K562 (cell line): Measurements from ENCODE around the gene ZNF609. TPM values are rescaled to one million over a fixed set of nuclear protein-coding genes. Genes with fewer than 3 reads are reported as not detected.

ENCODE experiments used
- ATAC-seq: fragments of 200-7000 bp; cut with Tn5 transposase; 3 replicates; pipeline ENCODE4 v1.9.1; 2020; ENCODE audit warnings: moderate library complexity
- BruUV-seq: library from RNA; stranded (reverse); fragments of 400-500 nt; replicated peaks from 2 replicates; lab custom pipeline; 2021; lab: Mats Ljungman, UMichigan
- CTCF ChIA-PET: fragments of 300-600 bp; formaldehyde crosslinking; extraction: SDS; loops from one replicate; lab custom pipeline; 2021; ENCODE audit warnings: low intra/inter-chr PET ratio; lab: Yijun Ruan, JAX
- POLR2A ChIA-PET: fragments of 300-600, 350-650 bp; sonication (Branson Sonifier 250); formaldehyde crosslinking; extraction: SDS; loops from one replicate; lab custom pipeline; 2021; ENCODE audit warnings: antibody characterized with exemption, inconsistent platforms; lab: Yijun Ruan, JAX
- DNase-seq, 4 experiments: peaks; one replicate each; pipeline versions ENCODE4 v3.0.0 to v3.0.0-alpha.2; 2011 to 2018; ENCODE audit warnings: low spot score in 3 of 4, mixed read lengths in 3 of 4; ENCODE audit errors: extremely low read depth in 1 of 4
- FAIRE-seq: peaks from 2 replicates; lab custom pipeline; 2011; peaks lifted over from hg19 to GRCh38; lab: Jason Lieb, UNC
- H2AFZ ChIP-seq: 2 replicates; pipeline ENCODE4 v1.6.0; 2011; ENCODE audit warnings: low read depth, low read length, control low read depth, inconsistent platforms
- H3K27ac ChIP-seq: fragments of 200-600 bp; 3 replicates; pipeline ENCODE4 v1.8.0; 2011; ENCODE audit warnings: low read depth, mild to moderate bottlenecking, control low read depth, inconsistent platforms, low read length, moderate library complexity, mixed read lengths; ENCODE audit errors: extremely low read depth
- H3K27me3 ChIP-seq, 2 experiments: fragments of 300-600 bp in 1 of 2; 2 replicates in 1 of 2; 3 replicates in 1 of 2; pipeline versions ENCODE4 v1.6.0 to v1.8.0; 2011; ENCODE audit warnings: inconsistent platforms in 2 of 2, low read length in 2 of 2, mild to moderate bottlenecking in 1 of 2, mixed read lengths in 1 of 2, moderate library complexity in 1 of 2; ENCODE audit not compliant: control insufficient read depth in 2 of 2, insufficient read depth in 2 of 2
- H3K36me3 ChIP-seq: fragments of 300-600 bp; 3 replicates; pipeline ENCODE4 v1.8.0; 2011; ENCODE audit warnings: mild to moderate bottlenecking, low read length, inconsistent platforms; ENCODE audit not compliant: control insufficient read depth, insufficient read depth
- H3K4me1 ChIP-seq, 2 experiments: fragments of 200-600 bp in 1 of 2; replicated peaks in 1 of 2; 2 replicates in 1 of 2; 3 replicates in 1 of 2; pipeline versions ENCODE4 v1.5.1 to v1.8.0; 2011; ENCODE audit warnings: inconsistent platforms in 2 of 2, low read length in 2 of 2, mild to moderate bottlenecking in 1 of 2, mixed read lengths in 1 of 2, moderate library complexity in 1 of 2; ENCODE audit not compliant: control insufficient read depth in 2 of 2, insufficient read depth in 2 of 2
- H3K4me2 ChIP-seq: 2 replicates; pipeline ENCODE4 v1.6.1; 2011; ENCODE audit warnings: low read length, control low read depth, inconsistent platforms, mixed read lengths; ENCODE audit not compliant: insufficient read depth
- H3K4me3 ChIP-seq: fragments of 200-600 bp; sonication (generic), shearing (Covaris generic); 2 replicates; pipeline ENCODE4 v1.5.1; 2016; ENCODE audit warnings: control low read depth, inconsistent platforms
- H3K79me2 ChIP-seq: fragments of 200-600 bp; 3 replicates; pipeline ENCODE4 v1.8.0; 2011; ENCODE audit warnings: low read length, inconsistent platforms; ENCODE audit not compliant: control insufficient read depth, insufficient read depth
- H3K9ac ChIP-seq, 2 experiments: 2 replicates each; pipeline versions ENCODE4 v1.6.0 to v1.6.1; 2011; ENCODE audit warnings: low read depth in 2 of 2, low read length in 2 of 2, control low read depth in 1 of 2, inconsistent platforms in 1 of 2, mild to moderate bottlenecking in 1 of 2, mixed read lengths in 1 of 2; ENCODE audit not compliant: insufficient read depth in 1 of 2
- H3K9me1 ChIP-seq: one replicate; pipeline ENCODE4 v1.6.0; 2011; ENCODE audit warnings: inconsistent platforms, mild to moderate bottlenecking, low read length, moderate library complexity; ENCODE audit not compliant: control insufficient read depth, insufficient read depth
- H3K9me3 ChIP-seq: replicated peaks from 2 replicates; pipeline ENCODE4 v1.5.1; 2011; ENCODE audit warnings: low read depth, low read length, inconsistent platforms; ENCODE audit not compliant: control insufficient read depth, insufficient read depth
- H4K20me1 ChIP-seq: replicated peaks from 2 replicates; pipeline ENCODE4 v1.6.1; 2011; ENCODE audit warnings: low read length, inconsistent platforms, mixed read lengths; ENCODE audit not compliant: control insufficient read depth, insufficient read depth
- WGBS: fragments of 100-300 bp; shearing (Covaris generic); methylation state at CpG from one replicate; pipeline ENCODE4 v1.1.6; 2016; ENCODE audit warnings: low coverage, mixed read lengths; ENCODE audit not compliant: insufficient coverage; ENCODE audit errors: missing lambda C conversion rate; 5-methylcytosine and 5-hydroxymethylcytosine counted together
- in situ Hi-C: fragments of 300-500 bp; cut with MboI; formaldehyde crosslinking; loops from 4 replicates; pipeline ENCODE4 v1.15.0; 2018; ENCODE audit warnings: inconsistent platforms, mixed read lengths
- intact Hi-C: fragments of 100-400 bp; cut with micrococcal nuclease; formaldehyde crosslinking; loops from 2 replicates; pipeline ENCODE4 v1.14.2; 2022
- polyA plus RNA-seq, 8 experiments: library from polyadenylated mRNA; depleted of rRNA in 4 of 8; stranded (reverse) in 5 of 8; unstranded in 3 of 8; fragments of >200 nt; fragmentation: Nextera tagmentation in 2 of 8; fragmentation: Illumina TruSeq in 1 of 8; extraction: Ambion mirVana in 2 of 8; extraction: Trizol in 1 of 8; gene quantifications; 2 replicates each; pipeline versions ENCODE4 v1.2.1 to v1.2.3, GENCODE V29; 2011 to 2014; ENCODE audit warnings: inconsistent platforms in 1 of 8, missing spikeins in 1 of 8
- total RNA-seq, 7 experiments: library from RNA; depleted of rRNA in 6 of 7; stranded (reverse); fragments of >200 nt in 6 of 7; fragmentation: Illumina TruSeq in 2 of 7; extraction: Trizol in 2 of 7; gene quantifications; 2 replicates each; pipeline versions ENCODE4 v1.2.1 to v1.2.3, GENCODE V29; 2011 to 2021; ENCODE audit warnings: low replicate concordance in 1 of 7
- TF ChIP-seq, protein P1 (sequence below): sonication (generic); formaldehyde crosslinking; IDR thresholded peaks from 2 replicates; pipeline ENCODE4 v1.8.1; 2023; ENCODE audit warnings: mild to moderate bottlenecking, missing genetic modification reagents
- TF ChIP-seq, protein P2 (sequence below), 2 experiments: fragments of 450-650 bp in 1 of 2; sonication (generic) in 1 of 2; formaldehyde crosslinking in 1 of 2; IDR thresholded peaks in 1 of 2; conservative IDR thresholded peaks in 1 of 2; 2 replicates each; pipeline versions ENCODE4 v1.6.1 to v1.8.1; 2016 to 2023; ENCODE audit warnings: mild to moderate bottlenecking in 2 of 2, moderate library complexity in 2 of 2, inconsistent platforms in 1 of 2, missing genetic modification reagents in 1 of 2

The ZNF609 gene
- total and polyA plus RNA-seq, 9 of the 15 experiments (the other 6 are each of a cell fraction or from before 2014, with no cell fraction given): 3.0 to 38.7 (median 17.8) TPM

DNA sequence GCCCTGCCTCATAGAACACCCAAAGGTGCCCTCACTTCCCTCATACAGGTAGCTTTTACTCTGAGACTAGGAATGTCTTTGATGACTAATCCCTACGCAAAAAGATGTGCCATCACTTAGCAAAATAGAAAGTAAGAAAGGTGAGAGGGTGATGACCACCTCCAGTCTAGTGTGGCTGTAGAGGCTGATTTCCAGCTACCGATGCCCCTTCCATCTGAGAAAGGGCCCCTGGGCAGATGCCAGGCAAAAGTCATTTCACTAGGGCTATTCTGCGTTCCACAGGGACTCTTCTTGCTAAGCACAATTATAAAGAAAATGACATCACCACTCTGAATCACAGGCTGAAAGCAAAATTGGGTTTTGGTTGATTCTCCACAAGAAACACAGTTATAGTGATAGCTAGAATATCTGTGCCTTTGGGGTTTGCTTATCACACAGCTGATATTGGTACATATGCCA, 237.6 kb downstream of the ZNF609 start:
- intact Hi-C loops: no loop called here
- H3K4me1 ChIP-seq: peaks cover 17 to 50% of the 10 kb centered on the region in 2 experiments
- ChIA-PET CTCF (no interaction called here), POLR2A (interaction anchor here (0.6 to 1.0 kb wide), 3 partner anchors 11 to 22 kb away, joined by 3 to 4 read pairs (median 3); no protein-coding TSS in a partner anchor)
- 67% methylated on average over 3 of the region's 3 CpGs for WGBS
- peaks cover 5% of the 10 kb centered on the region for H3K9me1 ChIP-seq
- H3K9ac ChIP-seq: no peak overlapping the region
- H3K4me2 ChIP-seq: no peak overlapping the region
- H2AFZ ChIP-seq: no peak overlapping the region
- peaks cover 26% of the 10 kb centered on the region for H4K20me1 ChIP-seq
- TF ChIP-seq, protein P1, sequence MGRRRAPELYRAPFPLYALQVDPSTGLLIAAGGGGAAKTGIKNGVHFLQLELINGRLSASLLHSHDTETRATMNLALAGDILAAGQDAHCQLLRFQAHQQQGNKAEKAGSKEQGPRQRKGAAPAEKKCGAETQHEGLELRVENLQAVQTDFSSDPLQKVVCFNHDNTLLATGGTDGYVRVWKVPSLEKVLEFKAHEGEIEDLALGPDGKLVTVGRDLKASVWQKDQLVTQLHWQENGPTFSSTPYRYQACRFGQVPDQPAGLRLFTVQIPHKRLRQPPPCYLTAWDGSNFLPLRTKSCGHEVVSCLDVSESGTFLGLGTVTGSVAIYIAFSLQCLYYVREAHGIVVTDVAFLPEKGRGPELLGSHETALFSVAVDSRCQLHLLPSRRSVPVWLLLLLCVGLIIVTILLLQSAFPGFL (CRISPR knock-in tag): no peak
- TF ChIP-seq, protein P2, sequence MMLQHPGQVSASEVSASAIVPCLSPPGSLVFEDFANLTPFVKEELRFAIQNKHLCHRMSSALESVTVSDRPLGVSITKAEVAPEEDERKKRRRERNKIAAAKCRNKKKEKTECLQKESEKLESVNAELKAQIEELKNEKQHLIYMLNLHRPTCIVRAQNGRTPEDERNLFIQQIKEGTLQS (IDR thresholded peaks at IDR 0.05): peak; percentile 65
- TF ChIP-seq, protein P2 (CRISPR knock-in tag; conservative IDR thresholded peaks at IDR 0.05): no peak
- DNase-seq: no peak
- FAIRE-seq: no peak
- H3K9me3 ChIP-seq: no peaks in the 10 kb centered on the region
- peaks cover 50% of the 10 kb centered on the region for H3K79me2 ChIP-seq
- no peak for ATAC-seq
- BruUV-seq: no TSS peak
- H3K27me3 ChIP-seq: no peaks in the 10 kb centered on the region
- in situ Hi-C loops: no loop called here
- peaks cover 14% of the 10 kb centered on the region; the same call in 2 of the 3 replicates for H3K36me3 ChIP-seq
- H3K27ac ChIP-seq: no peak overlapping the region
- no peak overlapping the region for H3K4me3 ChIP-seq
